Hematopoietic multipotent progenitor cell treated with erythropoietin and hydrocortisone succinate and interleukin-3 and kit ligand, for 15 days (in vitro differentiated cells): ENCODE measurements around the gene MLST8.
A peak's percentile ranks its signal among the peaks of the same experiment; 100 is the strongest.

Source experiments
- DNase-seq: peaks from one replicate; pipeline ENCODE4 v3.0.0-alpha.2; 2015; ENCODE audit warnings: low spot score

The MLST8 gene, protein sequence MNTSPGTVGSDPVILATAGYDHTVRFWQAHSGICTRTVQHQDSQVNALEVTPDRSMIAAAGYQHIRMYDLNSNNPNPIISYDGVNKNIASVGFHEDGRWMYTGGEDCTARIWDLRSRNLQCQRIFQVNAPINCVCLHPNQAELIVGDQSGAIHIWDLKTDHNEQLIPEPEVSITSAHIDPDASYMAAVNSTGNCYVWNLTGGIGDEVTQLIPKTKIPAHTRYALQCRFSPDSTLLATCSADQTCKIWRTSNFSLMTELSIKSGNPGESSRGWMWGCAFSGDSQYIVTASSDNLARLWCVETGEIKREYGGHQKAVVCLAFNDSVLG

DNA sequence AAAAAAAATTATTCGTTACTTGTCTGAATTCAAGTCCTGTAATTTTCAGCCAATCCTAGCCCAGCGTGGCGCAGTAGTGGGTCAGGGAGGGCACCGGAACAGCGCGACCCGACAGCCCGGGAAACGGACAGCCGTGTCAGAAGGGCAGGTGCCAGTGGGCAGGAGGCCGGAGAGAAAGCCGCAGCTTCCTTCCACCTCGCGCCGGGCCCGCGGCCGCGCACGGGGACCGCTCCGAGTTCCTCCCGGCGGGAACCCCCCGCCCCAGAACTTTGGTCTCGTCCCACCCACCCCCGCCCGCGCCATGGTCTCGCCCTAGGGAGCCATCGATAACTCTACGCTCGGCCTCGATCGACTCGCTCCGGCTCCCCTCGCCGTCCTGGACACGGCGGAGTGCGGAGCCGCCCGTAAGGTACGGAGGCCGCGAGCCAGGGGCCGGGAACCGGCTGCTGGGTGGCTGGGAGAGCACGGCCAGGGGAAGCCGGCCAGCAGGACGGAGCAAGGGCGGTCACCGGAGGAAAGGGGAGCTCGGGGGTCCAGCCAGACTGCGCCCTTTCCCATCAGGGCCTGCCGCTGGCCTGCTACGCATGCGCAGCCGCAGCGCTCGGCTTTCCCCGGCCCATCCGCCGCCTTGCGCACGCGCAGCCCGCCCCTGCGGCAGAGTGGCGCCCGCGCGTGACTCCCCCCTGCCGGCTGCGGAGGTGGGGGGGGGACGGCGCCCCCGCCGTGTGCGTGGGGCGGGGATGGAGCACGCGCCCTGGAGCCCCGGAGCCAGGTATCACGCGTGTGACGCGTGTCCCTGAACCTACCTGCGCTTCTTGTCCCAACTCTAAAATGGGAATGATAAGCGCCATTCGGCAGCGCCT lies at the start of gene MLST8:
Gene MLST8 (plus strand): TSS at position 351 of the 863 bp plus-strand sequence. CDS start 632 bp downstream, outside the sequence.
- DNase-seq = peak; percentile 90

DNA sequence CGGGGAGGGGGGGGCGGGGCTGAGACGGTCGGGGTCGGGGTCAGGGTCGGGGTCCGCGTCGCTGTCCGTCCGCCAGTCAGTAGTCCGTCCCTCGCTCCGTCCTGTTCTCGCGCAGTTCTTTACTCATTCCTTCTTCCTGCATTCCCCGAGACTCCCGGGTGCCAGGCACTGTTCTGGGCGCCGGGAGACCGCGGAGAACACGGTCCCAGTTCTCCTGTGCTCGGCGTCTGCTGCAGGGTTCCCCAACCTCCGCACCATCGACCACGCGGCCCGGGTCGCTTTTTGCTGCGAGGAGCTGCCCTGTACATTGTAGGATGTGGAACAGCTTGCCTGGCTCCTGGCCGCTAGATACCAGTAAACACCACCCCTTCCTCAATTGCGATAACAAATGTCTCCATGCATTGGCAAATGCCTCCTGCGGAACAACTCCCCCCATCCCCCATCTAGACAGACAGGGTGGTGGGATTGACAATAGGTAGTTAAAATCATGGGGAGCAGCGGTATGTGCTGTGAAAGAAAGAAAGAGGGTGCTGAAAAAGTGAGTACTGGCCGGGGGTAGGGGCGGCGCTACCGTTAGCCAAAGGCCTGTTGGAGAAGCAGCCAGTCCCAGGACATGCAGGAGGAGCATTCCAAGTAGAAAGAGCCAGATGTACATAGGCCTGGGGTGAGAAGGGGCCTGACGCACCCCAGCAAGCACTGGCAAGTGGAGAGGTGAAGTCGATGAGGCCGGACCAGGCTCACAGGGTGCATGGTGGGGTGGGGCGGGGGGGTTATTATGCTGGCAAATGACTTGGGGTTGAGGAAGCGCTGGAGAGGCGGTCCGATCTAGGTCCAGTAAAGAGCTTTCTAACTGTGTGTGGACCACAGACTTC lies 49.0 kb upstream of the MLST8 start:
- peak; percentile 13 for DNase-seq

DNA sequence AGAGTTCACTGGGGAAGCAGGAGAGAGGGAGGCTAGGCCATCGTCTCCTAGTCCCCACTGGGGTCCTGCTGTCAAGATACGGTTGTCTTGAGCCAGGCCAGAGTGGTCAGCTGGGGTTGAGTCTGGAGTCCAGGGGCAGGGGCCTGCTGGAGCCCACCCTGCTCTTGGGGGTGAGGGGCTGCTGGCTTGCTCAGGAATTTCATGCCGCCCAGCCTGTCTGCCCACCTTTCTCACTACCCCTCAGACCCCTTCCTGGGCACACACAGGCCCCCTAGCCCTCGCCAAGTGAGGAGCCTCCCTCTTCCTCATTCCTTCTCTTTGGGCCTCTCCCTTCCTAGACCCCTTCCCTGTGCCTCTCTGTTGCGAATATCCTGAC lies 48.4 kb upstream of the MLST8 start:
- no peak for DNase-seq

DNA sequence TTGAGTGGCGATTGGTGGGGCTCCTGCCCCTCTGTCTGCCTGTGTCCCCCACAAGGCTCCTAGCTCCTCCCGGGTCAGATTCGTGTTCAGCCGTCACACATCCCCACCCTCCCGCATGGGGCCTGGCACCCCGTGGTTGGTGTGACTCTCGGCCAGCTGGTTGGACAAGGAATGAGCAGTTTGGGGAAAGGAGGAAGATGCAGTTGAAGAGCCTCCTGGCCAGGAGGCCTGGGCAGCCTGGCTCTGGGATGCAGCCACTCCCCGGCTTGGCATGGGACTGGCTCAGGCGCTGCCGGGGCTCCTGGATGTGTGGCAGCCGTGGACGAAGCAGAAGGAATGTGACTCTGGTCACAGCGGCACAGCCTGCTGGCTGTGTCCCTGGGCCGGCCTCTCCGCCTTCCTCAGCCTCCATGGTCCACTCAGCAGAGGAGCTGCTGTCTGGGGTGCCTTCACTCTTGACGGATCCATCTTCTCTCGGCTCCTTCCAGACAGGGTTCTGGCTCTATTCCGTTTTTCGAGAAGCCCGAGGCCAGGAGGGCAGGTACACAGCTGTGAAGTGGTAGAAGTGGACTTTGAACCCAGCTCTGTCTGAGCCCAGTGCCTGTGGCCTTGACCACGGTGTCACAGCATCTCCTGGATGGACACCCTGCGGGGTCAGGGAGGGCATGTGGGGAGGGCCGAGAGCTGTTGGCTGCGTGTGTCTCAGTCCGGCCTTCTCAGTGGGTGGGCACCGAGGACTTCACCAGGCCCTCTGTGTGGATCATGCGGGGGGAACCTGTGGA lies 47.6 kb upstream of the MLST8 start:
- no peak for DNase-seq

DNA sequence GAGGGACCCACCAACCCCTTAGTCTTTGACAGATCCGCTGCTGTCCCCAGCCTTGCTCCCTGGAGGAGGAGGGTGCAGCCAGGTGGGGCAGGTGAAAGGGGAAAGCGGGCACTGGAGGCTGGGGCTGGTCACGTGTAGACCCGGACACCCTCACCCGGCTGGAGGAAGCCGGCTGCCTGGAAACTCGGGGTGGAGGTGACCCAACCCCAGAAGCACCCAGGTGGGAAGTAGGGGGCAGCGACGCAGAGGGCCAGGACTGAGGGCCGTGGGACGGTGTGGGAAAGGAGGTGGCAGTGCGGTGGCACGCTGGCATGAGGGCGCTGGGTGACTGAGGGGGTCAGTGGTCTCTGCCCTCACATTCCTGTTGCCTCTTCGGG lies 47.0 kb upstream of the MLST8 start:
- DNase-seq = no peak

DNA sequence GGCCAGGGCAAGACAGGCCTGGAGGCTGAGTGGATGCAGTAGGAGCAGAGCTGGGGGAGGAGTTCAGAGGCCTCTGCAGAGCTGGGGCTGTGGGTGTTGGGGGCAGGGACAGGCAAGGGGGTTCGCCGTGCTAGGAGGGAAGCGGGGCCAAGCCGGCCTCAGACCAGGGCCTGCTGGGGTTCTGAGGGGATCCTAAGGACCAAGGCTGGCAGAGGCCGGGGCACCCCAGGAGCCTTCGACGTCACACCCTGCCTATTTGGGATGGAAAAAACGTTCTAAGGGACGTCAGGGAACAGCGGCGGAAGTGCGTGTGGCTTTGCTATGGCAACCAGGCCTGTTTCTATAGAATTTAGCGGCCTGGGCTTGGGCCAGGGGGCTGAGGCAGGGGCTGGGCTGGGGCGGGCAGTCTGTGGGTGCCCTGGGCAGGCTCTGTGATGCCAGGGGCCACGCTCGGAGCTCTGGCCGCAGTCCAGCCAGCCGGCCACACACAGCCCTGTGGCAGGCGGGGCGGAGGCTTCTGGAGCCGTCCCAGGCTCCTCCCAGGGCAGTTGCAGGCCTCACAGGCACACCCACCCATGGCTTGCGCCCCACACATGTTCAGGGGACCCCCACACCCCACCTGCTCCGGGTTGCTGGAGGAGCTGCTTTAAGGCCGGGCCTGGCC lies 45.9 kb upstream of the MLST8 start:
- DNase-seq = no peak

DNA sequence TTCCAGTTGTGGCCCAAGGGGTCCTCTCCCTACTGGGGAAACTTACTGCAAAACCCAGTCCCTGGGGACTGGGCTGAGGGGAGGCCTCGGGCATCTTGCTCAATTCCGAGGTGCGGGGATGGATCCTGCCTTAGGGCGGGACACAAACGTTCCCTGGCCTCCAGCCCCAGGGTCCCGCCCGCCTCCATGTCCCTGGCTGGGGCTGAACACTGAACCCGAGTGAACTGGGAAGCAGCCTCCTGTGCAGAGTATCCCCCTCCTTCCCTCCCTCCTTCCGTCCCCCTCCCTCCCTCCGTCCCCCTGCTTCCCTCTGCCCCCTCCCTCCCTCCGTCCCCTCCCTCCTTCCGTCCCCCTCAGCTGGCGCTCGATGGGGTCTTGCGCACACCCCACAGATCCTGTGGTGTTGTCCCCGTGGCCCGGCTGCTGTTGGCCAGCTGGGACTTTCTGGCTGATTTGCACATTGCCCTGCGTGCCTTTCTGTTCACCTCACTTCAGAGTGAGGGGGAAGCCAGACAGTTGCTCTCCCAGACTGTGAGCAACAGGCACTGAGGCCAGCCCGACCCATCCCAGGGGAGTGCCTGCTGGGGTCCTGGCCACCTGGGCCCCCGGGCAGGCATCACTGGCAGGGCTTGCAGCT lies 44.2 kb upstream of the MLST8 start:
- no peak for DNase-seq

DNA sequence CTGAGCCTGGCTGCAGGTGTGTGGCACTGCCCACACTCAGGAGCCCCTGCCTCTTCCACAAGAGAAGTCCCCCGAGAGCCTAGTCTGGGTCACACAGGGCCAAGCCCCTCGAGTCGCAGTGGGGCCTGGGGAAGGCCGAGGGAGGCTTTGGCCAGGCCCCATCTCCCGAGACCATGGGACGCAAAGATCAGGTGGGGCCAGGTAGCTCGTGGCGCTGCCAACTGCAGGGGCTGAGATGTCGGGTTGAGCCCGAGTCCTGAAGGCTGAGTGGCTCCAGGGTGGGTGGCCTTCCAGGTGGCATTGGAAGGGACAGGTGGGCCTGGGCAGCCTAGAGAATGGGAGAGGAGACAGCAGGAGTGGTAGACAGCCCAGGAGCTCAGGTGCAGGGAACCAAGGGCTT lies 43.3 kb upstream of the MLST8 start:
- DNase-seq = no peak

DNA sequence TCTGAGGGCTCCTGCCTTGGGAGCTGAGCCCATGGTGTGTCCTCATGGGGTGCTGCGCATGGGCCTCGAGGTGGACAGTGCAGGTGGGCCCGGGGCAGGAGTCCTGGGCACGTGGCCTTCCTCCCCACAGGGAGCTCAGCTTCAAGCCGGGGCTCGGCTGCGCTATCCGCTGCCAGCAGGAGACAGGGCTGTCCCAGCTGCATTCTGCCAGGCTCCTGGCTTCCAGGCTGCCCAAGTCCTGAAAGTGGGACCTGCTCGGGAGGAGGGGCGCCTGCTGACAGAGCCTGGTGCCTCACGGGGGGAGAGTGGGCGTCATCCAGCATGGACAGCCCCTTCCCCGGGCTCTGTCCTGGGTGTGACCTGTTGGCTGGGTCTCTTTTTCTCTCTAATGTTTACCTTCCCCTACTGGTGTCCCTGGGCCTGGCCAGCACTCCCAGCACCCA lies 42.6 kb upstream of the MLST8 start:
- no peak for DNase-seq

DNA sequence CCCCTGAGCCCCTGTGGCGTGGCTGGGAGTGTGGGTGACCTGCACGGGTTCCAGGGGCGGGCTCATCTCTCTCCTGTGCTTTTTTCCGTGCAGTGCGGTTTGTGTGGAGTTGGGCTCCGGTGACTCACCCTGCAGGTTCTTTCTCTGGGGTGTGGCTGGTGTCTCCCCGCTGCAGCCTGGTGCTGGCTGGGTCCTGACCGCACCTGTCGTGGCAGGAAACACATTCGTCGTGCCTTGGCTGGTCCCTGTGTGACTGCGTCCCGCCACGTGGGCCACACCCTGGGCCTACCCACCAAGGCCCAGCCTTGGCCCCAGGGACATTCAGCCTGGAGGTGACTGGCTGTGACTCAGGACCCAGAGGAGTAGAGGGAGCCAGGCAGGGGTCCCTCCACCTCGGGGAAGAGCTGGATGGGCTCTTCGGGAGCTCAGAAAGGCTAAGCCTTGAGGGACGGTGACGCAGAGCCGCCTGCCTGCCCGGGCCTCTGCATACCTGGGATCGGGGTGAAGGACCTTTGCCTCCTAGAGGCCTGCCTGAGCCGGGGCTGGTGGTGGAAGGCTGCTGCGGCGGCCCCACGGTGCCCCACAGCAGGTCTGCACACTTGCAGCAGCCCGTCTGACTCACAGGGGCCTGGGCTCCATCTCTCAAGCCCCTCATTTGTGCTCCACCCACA lies 41.9 kb upstream of the MLST8 start:
- DNase-seq = no peak

DNA sequence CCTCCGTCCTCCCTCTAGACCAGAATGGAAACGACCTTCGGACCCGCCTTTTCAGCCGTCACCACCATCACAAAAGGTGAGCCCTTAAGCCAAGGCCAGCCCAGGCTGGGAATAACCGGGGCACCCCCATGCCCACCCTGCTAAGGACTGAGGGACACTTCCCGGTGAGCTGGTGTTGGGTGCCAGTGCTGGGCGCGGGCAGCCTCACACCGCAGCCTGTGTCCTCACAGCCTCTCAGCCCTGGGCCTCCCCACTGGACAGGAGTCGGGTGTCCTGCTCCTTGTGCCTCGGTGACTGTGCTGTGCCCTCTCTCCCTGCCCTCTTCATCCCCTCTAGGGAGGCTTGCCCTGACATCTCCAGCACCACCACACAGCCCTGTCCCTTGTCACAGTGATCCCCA lies 39.4 kb upstream of the MLST8 start:
- DNase-seq = no peak

DNA sequence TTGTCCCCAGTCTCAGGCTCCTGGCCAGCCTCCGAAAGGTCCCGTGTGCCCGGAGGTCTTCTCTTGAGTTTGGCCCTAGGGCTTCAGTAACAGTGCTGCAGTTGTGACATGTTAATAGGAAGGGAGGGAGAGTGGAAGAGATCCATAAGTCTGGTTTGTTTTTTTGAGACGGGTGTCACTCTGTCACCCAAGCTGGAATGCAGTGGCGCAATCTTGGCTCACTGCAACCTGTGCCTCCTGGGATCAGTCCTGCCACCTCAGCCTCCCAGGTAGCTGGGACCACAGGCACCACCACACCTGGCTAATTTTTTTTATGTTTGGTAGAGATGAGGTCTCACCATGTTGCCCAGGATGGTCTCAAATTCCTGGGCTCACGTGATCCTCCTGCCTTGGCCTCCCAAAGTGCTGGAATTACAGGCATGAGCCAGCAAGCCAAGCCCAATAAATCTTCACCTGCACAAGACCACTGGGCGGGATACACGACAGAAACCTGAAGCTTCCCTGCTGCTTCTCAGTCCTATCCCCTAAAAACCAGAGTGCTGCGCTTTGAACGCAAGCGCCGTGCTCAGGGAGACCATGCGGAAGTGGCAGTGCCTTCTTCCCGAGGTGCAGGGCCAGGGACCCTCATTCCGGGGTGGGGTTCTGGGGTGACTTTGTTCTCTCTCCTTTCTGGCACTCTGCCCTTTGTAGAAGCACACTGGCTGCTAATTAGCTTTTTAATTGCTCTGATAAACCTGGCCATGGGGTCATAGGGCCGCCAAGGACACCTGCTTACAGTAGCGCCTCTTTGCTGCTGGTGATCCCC lies 38.8 kb upstream of the MLST8 start:
- DNase-seq = no peak

DNA sequence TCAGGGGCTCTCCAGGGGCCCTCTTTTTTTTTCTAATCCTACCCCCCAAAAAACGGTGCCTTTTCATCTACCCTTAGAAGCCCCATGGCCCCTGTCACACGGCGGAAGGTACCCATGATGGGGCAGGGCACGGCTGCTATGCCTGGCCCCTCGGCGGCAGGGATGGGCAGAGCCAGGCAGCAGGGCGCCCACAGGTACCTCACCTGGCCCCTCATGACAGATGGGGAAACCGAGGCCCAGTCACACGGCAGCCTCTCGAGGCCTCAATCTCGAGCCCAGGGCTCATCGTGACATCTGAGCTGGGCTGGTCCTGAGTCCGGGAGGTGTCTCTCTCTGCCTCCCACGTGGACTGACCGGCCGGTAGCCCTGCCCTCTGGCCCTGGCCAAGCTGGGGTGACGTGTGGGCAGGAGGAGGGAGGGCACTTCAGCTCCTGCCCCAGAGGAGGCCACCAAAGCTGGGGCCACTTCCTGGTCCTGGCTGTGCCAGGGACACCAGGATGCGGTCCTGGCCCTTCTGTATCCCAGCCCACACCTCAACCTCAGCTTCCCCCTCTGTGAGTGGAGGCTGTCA lies 38.1 kb upstream of the MLST8 start:
- no peak for DNase-seq

DNA sequence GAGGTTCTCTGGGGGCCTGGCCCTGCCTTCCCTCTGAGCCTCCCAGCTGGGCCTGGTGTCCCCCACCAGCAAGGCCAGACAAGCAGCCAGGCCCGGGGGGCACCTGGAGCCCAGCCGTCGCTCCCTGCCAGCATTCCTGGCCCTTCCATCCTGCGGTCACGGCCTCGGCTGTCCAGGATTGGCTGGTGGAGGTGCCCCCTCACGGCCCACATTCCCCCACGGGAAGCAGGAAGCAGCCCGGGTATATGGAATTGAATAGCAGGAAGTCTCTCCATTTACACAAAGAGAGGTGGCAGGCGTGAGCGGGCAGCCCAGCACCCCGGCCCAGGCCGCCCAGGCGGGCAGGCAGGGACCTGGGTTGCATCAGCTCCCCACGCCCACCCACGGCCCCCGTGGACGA lies 35.2 kb upstream of the MLST8 start:
- no peak for DNase-seq

DNA sequence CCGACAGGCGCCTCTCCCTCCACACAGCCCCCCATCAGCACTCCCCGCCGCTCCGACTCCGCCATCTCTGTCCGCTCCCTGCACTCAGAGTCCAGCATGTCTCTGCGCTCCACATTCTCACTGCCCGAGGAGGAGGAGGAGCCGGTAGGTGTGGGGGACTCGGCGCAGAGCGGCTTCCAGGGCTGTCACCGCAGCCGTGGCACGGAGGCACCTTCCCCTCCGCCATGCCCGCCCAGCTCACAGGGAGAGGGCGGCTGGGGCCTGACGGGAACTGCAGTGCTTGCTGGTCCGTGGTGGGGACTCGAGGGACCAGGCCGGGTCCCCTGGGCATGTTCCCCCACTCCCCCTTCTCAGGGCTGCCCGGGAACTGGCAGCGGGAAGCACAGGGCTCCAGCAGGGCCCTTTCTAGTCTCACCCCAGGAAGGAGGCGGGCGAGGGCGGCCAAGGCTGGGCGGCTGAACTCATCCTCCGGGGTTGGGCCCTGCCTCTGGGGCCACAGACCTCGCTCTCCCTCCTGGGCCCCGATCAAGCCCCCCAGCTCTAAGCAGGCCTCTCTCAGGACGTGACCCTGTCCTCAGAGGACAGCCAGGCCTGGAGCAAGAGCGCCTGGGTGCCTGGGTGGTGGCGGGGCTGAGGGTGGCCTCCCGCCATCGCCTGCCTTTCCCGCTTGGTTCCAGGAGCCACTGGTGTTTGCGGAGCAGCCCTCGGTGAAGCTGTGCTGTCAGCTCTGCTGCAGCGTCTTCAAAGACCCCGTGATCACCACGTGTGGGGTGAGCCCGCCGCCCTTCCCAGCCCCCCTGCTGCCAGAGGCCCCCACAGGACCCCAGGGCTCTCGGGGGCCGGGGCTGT lies 34.4 kb upstream of the MLST8 start:
- no peak for DNase-seq

DNA sequence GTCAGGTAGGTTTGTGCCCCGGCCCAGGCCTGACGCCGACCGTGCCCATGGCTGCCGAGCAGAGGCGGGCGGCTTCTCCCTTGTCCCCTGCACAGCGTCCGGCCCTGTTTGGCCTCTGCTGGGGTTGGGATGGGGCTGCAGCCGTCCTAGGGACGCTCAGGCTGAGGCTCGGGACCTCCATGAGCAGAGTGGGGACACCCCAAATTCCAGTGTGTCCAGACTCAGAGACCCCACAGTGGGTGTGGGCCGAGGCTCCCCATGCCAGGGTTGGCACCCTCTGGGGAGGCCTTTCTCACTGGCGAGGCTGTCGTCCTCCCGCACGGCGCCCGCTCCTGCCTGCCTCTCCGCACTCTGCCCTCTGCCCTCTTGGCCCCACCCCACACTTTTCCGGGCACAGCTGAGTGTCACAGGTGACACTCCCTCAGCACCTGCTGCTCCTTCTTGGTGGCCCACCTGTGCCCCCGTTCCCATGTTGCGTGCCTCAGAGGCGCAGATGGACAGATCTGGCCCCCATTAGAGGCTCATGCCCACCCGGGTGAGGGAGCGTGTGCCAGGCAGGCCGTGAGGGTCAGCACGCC lies 33.6 kb upstream of the MLST8 start:
- no peak for DNase-seq

DNA sequence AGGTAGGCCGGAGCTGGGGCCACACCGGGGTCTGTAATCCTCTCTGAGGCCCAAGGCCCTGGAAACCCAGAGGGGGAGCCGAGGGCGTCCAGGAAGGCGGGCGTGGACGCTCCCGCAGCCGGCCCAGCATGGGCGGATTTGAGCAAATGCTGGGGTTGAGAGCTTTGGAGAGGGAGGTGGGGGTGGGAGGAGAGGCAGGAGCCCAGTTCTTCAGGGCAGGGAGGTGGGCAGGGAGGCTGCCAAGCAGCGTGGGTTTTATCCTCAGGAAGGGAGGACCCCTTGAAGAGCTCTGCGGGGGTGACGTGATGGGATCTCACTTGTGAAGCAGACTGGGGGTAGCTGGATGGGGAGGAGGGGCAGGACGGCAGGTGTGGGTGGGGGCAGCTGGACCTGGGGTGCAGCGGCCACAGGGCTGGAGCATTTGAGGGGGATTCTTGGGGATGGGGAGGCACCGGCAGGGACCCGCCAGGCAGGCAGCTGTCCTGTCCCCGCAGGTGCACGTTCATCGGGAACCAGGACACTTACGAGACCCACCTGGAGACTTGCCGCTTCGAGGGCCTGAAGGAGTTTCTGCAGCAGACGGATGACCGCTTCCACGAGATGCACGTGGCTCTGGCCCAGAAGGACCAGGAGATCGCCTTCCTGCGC lies 32.4 kb upstream of the MLST8 start:
- no peak for DNase-seq
